GM04503 (cell line): ENCODE measurements around the gene JAKMIP1.

Experiments used
- DNase-seq: peaks from one replicate; pipeline ENCODE4 v3.0.0-alpha.2; 2012; ENCODE audit warnings: low read depth

JAKMIP1 gene

GRCh38 chr4:6119507-6120020 is 80.8 kb downstream of the JAKMIP1 start:
- no peak for DNase-seq

DNA sequence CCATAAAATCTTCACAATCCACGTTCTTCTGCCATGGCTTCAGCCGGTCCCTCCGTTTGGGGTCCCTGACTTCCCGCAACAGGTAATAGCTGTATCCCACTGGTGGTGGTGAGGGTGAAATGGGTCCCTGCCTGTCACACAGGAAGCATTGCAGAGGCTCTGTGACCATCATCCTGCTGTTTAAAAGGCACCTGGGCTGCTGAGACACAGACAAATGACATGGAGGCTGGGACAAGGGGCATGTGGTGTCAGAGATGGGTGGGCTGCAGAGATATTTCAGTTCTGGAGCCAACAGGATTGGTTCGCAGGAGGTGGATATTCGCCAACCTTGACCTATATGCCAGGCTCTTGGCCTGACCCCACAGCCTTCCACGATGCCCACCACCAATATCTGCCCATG is 82.1 kb downstream of the JAKMIP1 start:
- DNase-seq: no peak

- no peak for DNase-seq
These were observed 83.6 kb downstream of the JAKMIP1 start for GRCh38 chr4:6116696-6117285.

- DNase-seq: no peak
These were observed 84.4 kb downstream of the JAKMIP1 start for GRCh38 chr4:6115746-6116586.

GRCh38 chr4:6115342-6115741 is 85.0 kb downstream of the JAKMIP1 start:
- DNase-seq: no peak

DNA sequence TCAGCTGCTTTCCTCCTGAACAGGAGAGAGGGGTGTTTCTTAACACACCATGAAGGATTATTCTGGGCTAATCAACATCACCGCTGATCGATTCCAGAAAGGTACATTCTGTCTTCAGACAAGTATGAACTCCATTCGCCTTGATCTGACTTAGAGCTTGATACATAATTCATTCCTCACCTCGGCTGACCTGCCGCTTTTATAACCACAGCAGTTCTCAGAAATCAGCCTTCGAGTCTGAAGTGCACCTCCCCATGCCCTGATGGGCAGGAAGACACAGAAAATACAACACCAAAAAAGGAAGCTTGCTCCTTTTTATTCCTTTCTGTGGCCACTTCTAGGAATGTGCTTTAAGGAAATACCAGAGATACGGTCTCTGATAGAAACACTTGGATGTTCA is 85.7 kb downstream of the JAKMIP1 start:
- no peak for DNase-seq

DNA sequence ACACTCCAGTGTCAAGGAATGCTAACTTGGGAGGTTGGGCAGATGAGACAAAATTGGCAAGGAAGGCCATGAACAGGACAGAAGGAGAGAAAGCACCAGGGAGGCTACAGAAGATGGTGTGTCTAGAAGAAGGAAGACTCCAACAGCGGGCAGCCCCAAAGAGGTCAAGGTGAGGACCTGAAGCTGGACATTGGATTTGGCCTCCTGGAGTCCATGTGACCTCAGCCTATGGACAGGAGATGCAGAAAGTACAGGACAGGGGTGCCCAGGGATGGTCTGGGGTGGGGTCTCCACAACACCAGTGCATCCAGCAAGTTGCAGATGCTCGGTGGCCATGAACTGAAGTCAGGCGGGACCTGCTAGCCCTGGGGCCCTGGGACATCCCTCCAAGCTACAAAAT is 86.2 kb downstream of the JAKMIP1 start:
- no peak for DNase-seq

DNA sequence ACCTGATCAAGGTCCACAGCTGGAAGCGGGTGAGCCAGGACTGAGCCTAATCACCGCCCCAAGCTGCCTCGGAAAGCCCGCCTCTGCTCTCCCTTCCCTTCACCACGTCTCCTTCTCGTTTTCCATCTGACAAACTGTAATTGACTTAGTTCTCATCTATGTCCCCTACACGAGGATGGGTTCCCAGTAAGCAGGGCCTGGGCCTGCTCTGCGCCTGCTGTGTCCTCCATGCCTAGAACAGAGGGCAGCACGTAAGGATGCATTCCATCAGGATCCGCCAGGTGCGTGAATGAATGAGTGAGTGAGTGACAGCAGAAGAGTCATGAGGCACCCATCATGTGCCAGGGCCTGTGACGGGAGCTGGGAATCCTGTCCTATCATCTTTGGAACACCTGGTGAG is 86.7 kb downstream of the JAKMIP1 start:
- DNase-seq: no peak

GRCh38 chr4:6112606-6113290 is 87.6 kb downstream of the JAKMIP1 start:
- no peak for DNase-seq

DNA sequence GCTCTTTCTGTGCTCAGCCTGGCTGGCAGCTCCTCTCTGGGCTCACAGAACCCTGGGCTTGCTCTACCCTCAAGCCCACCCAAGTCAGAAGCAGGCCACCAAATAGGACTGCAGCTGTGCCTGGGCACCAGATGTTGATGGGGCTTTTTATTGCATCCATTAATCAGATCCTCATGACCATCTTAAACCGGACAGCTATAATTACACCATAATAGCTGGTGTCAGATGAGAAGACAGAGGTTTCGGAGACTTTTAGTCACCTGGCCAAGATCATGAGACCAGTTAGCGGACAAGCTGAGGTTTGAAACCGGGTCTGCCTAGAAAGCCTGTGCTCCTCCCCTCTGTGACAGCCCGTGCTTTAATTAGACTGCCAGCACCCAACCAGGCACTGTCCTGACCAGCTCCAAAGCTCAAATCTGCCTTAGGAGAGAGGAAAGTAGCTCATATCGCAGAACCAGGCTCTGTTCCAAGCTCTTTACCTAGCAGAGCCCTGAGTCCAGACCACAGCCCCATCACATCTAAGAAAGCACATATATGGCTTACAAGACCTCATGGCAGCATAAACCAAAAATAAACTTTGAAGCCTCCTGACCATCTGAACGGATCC is 88.9 kb downstream of the JAKMIP1 start:
- no peak for DNase-seq

- DNase-seq: no peak
These were observed 89.5 kb downstream of the JAKMIP1 start for GRCh38 chr4:6110681-6111353.

GRCh38 chr4:6109842-6110560 is 90.3 kb downstream of the JAKMIP1 start:
- DNase-seq: no peak

- DNase-seq: no peak
These were observed 92.5 kb downstream of the JAKMIP1 start for GRCh38 chr4:6107886-6108285.

DNA sequence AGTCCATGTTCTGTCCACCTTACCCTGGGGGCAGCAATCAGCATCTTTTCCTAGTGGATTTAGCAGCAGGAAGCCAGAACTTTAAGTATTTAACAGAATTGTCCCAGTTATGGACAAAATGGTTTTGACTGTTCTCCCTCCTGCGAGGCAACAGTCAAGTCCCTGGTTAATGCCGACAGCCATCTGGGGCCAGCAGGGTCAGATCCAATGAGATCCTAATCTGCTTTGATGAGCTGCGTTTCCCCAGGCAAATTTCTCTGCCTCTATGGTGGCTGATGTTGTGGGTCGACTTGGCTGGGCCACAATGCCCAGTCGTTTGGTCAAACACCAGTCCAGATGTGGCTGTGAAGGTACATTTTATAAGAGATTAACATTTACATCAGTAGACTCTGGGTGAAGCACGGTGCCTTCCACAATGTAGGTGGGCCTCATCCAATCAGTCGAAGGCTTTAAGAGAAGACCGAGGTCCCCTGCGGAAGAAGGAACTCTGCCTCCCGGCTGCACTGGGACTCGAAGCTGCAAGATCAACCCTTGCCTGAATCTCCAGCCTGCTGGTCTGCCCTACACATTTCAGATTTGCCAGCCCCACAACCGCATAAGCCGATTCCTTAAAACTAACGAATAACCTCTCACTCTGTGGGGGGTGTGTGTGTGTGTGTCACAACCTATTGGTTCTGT is 93.1 kb downstream of the JAKMIP1 start:
- no peak for DNase-seq

- no peak for DNase-seq
These were observed 94.2 kb downstream of the JAKMIP1 start for GRCh38 chr4:6106156-6106555.

DNA sequence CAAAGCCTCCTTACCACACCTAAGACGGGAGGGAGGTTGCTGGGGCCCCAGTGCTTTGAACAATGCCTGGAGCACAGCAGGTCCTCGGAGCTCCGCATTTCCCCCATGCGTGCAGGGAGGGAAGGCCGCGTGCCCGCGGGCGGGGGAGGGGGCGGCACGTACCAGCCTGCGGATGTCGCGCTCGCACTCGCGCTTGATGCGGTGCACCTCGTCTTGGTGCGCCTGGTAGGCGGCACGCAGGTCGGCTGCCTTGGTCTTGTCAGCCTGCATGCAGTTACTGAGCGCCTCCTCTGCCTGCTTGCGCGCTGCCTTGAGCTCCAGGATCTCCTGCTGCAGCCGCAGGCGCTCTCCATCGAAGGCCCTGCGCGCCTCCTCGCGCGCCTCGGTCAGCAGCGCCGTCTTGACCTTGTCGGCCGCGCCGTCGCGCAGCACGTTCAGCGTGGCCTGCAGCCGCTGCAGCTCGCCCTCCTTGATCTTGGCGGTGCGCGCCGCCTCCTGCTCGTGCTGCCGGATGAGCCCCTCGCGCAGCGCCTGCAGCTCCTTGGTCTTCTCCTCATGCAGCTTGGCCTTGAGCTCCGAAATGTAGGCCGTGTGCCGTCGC is 94.9 kb downstream of the JAKMIP1 start:
- DNase-seq: no peak

- DNase-seq: no peak
These were observed 95.7 kb downstream of the JAKMIP1 start for GRCh38 chr4:6104541-6105130.

DNA sequence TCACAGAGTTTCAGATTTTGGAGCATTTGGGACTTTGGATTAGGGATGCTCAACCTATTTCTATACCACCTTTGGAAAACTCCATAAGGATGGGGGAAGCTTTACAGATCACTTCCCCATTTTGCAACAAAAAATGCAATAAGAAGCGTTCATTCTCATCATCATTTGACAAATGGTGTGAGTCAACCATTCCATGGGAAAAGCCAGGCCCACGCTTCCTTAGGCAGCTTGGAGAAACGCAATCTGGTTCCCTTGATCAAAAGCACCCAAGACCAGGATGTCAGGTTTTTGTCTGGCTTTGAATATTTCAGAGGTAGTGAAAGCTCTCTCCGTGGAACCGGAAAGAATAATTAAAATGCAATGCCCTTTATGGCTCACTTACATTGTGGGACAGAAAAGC is 102.8 kb downstream of the JAKMIP1 start:
- no peak for DNase-seq

- no peak for DNase-seq
These were observed 104.5 kb downstream of the JAKMIP1 start for GRCh38 chr4:6095897-6096296.
